ENCODE results near the gene RFX3.

DNA sequence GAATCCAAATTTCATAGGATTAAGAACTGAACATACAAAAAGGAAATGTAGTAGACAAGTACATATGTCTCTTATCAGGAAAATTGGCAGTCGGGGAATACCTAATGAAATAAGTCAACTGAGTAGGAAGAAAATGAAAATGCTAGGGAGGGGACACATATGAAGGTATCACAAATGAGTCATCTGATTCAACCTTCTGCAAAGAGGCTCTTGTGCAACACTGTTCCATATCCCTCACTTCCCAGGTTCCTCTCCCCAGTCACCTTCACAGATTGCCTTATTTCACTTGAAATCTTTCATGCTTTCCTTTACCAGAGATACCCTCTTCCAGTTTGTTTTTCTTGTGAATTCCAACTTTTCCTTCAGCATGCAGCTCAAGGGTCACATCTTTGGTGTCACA, 139.0 kb downstream of the RFX3 start:
- TF ChIP-seq, protein P1, sequence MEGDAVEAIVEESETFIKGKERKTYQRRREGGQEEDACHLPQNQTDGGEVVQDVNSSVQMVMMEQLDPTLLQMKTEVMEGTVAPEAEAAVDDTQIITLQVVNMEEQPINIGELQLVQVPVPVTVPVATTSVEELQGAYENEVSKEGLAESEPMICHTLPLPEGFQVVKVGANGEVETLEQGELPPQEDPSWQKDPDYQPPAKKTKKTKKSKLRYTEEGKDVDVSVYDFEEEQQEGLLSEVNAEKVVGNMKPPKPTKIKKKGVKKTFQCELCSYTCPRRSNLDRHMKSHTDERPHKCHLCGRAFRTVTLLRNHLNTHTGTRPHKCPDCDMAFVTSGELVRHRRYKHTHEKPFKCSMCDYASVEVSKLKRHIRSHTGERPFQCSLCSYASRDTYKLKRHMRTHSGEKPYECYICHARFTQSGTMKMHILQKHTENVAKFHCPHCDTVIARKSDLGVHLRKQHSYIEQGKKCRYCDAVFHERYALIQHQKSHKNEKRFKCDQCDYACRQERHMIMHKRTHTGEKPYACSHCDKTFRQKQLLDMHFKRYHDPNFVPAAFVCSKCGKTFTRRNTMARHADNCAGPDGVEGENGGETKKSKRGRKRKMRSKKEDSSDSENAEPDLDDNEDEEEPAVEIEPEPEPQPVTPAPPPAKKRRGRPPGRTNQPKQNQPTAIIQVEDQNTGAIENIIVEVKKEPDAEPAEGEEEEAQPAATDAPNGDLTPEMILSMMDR (IDR thresholded peaks at IDR 0.05): no peak
- no peak for TF ChIP-seq POLR2AphosphoS5 (IDR thresholded peaks at IDR 0.05)
- TF ChIP-seq POLR2A (IDR thresholded peaks at IDR 0.05): no peak
